Osteoblast (primary cell): ENCODE results near the gene DYRK1A. TPM values are rescaled to one million over a fixed set of nuclear protein-coding genes. Genes with fewer than 3 reads are reported as not detected.
A peak's percentile ranks its signal among the peaks of the same experiment; 100 is the strongest.

ENCODE experiments used
- DNase-seq: peaks from one replicate; pipeline ENCODE4 v3.0.0; 2011; ENCODE audit warnings: low spot score, mixed read lengths; ENCODE audit not compliant: insufficient read length; ENCODE audit errors: missing footprints
- H2AFZ ChIP-seq: 2 replicates; pipeline ENCODE4 v1.6.0; 2011; ENCODE audit warnings: mild to moderate bottlenecking, low read length
- H3K27ac ChIP-seq: 2 replicates; pipeline ENCODE4 v1.5.1; 2011; ENCODE audit warnings: mild to moderate bottlenecking, low read depth, low read length, moderate library complexity
- H3K27me3 ChIP-seq: 2 replicates; pipeline ENCODE4 v1.6.0; 2012; ENCODE audit warnings: mild to moderate bottlenecking, control low read depth, inconsistent platforms, low read length, moderate library complexity; ENCODE audit not compliant: insufficient read depth
- H3K36me3 ChIP-seq: 2 replicates; pipeline ENCODE4 v1.5.1; 2011; ENCODE audit warnings: mild to moderate bottlenecking, low read length, control low read depth, moderate library complexity; ENCODE audit not compliant: insufficient read depth
- H3K4me1 ChIP-seq: 2 replicates; pipeline ENCODE4 v1.5.1; 2011; ENCODE audit warnings: mild to moderate bottlenecking, low read length, control low read depth, moderate library complexity; ENCODE audit not compliant: insufficient read depth
- H3K4me2 ChIP-seq: 2 replicates; pipeline ENCODE4 v1.6.0; 2011; ENCODE audit warnings: mild to moderate bottlenecking, low read length; ENCODE audit not compliant: insufficient read depth
- H3K4me3 ChIP-seq: fragments of 200-600 bp; sonication (generic); 3 replicates; pipeline ENCODE4 v1.5.1; 2012; ENCODE audit warnings: mild to moderate bottlenecking, low read length, inconsistent platforms; ENCODE audit not compliant: insufficient read depth
- H3K79me2 ChIP-seq: 2 replicates; pipeline ENCODE4 v1.6.0; 2012; ENCODE audit warnings: mild to moderate bottlenecking, low read length, control low read depth, inconsistent platforms; ENCODE audit not compliant: insufficient read depth
- H3K9me3 ChIP-seq: 2 replicates; pipeline ENCODE4 v1.5.1; 2011; ENCODE audit warnings: low read depth, low read length, control low read depth
- H4K20me1 ChIP-seq: 2 replicates; pipeline ENCODE4 v1.6.0; 2012; ENCODE audit warnings: mild to moderate bottlenecking, low read length, control low read depth; ENCODE audit not compliant: insufficient read depth
- CTCF ChIP-seq: IDR thresholded peaks from 2 replicates; pipeline ENCODE4 v1.5.1; 2011; ENCODE audit warnings: mild to moderate bottlenecking, low read depth, low read length, moderate library complexity; ENCODE audit errors: extremely low read depth
- total RNA-seq: library from RNA; depleted of rRNA; stranded (reverse); fragments of >200 nt; gene quantifications from 2 replicates; pipeline ENCODE4 v1.2.3, GENCODE V29; 2012

The DYRK1A gene
- total RNA-seq, 1 donor: 99.2 TPM

- Histone ChIP-seq H3K4me1 (peaks cover 7% of the 10 kb centered on the region), H3K27ac (no peak overlapping the region), H4K20me1 (peaks cover 20% of the 10 kb centered on the region), H3K27me3 (no peaks in the 10 kb centered on the region), H3K9me3 (no peaks in the 10 kb centered on the region), H3K4me2 (no peak overlapping the region), H2AFZ (no peak overlapping the region), H3K79me2 (peaks cover 96% of the 10 kb centered on the region), H3K36me3 (no peaks in the 10 kb centered on the region), H3K4me3 (no peak overlapping the region)
- no peak for DNase-seq
- no peak for TF ChIP-seq CTCF
Observed at GRCh38 chr21:37435711-37436110, 69.1 kb downstream of the DYRK1A start.

- Histone ChIP-seq H3K4me1 (peaks cover 7% of the 10 kb centered on the region), H3K4me3 (no peak overlapping the region), H2AFZ (no peak overlapping the region), H3K27ac (no peak overlapping the region), H3K79me2 (peaks cover 96% of the 10 kb centered on the region), H3K4me2 (no peak overlapping the region), H3K27me3 (no peaks in the 10 kb centered on the region), H4K20me1 (peaks cover 20% of the 10 kb centered on the region), H3K36me3 (no peaks in the 10 kb centered on the region), H3K9me3 (no peaks in the 10 kb centered on the region)
- TF ChIP-seq CTCF: no peak
- no peak for DNase-seq
Observed at GRCh38 chr21:37436174-37436573, 69.6 kb downstream of the DYRK1A start.

GRCh38 chr21:37437376-37438080, 71.0 kb downstream of the DYRK1A start:
- H3K79me2 ChIP-seq: peaks cover 96% of the 10 kb centered on the region
- H3K4me1 ChIP-seq: peaks cover 7% of the 10 kb centered on the region
- H3K36me3 ChIP-seq: no peaks in the 10 kb centered on the region
- no peak overlapping the region for H3K4me2 ChIP-seq
- no peaks in the 10 kb centered on the region for H3K9me3 ChIP-seq
- TF ChIP-seq CTCF: no peak
- H2AFZ ChIP-seq: no peak overlapping the region
- no peak overlapping the region for H3K4me3 ChIP-seq
- H4K20me1 ChIP-seq: peaks cover 20% of the 10 kb centered on the region
- H3K27ac ChIP-seq: no peak overlapping the region
- H3K27me3 ChIP-seq: no peaks in the 10 kb centered on the region
- DNase-seq: peak; percentile 34

GRCh38 chr21:37443683-37444082, 77.1 kb downstream of the DYRK1A start:
- Histone ChIP-seq H3K27me3 (no peaks in the 10 kb centered on the region), H4K20me1 (peaks cover 44% of the 10 kb centered on the region), H3K9me3 (no peaks in the 10 kb centered on the region), H2AFZ (no peak overlapping the region), H3K79me2 (peaks cover 99% of the 10 kb centered on the region), H3K27ac (no peak overlapping the region), H3K4me1 (peaks cover 14% of the 10 kb centered on the region), H3K36me3 (no peaks in the 10 kb centered on the region), H3K4me3 (no peak overlapping the region), H3K4me2 (no peak overlapping the region)
- no peak for DNase-seq
- no peak for TF ChIP-seq CTCF
